Stimulated activated CD8-positive, alpha-beta memory T cell treated with anti-CD3 and anti-CD28 coated beads, Interleukin-7, amount 100 ng/mL, for 48 hours (primary cell): ENCODE measurements around the gene STK33.
A peak's percentile ranks its signal among the peaks of the same experiment; 100 is the strongest.

Experiments used
- DNase-seq, 2 donors: peaks; one replicate each; pipeline ENCODE4 v3.0.0-alpha.2; 2020; ENCODE audit warnings: low read depth in 1 of 2; ENCODE audit errors: extremely low read depth in 1 of 2

Gene STK33

DNA sequence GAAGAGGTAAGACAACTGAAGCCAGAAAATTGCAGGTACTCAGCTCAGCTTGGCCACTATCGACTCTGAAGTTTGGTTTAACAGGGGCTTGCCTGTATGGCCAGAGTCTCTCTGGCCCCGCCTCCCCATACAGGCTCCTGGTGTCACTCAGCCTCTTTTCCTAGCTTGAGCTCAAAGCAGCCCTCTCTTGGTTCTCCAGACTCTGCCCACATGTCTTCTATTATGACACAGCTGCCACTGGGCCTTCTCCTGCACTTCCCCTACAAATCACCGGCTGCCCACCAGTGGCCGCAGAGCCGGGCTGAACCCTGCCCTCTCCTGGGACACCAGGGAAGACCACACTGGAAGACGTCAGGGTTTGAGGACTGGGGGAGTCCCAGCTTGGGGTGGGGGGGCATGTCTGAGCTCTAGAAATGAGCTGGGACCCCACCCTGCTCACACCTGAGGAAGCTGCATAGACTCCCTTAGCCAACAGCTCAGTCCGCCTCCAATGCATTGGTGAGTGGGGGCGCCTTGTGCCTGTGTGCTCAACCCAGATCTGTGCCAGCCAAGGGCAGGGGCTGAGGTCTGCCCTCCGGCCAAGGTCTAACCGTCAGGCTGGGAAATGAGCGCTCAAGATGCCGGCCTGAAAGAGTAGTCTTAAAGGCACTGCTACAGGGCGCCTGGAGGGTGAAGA, 236.0 kb downstream of the STK33 start:
- no peak for DNase-seq

GRCh38 chr11:8357505-8357888, 236.5 kb downstream of the STK33 start:
- DNase-seq, result no peak

DNA sequence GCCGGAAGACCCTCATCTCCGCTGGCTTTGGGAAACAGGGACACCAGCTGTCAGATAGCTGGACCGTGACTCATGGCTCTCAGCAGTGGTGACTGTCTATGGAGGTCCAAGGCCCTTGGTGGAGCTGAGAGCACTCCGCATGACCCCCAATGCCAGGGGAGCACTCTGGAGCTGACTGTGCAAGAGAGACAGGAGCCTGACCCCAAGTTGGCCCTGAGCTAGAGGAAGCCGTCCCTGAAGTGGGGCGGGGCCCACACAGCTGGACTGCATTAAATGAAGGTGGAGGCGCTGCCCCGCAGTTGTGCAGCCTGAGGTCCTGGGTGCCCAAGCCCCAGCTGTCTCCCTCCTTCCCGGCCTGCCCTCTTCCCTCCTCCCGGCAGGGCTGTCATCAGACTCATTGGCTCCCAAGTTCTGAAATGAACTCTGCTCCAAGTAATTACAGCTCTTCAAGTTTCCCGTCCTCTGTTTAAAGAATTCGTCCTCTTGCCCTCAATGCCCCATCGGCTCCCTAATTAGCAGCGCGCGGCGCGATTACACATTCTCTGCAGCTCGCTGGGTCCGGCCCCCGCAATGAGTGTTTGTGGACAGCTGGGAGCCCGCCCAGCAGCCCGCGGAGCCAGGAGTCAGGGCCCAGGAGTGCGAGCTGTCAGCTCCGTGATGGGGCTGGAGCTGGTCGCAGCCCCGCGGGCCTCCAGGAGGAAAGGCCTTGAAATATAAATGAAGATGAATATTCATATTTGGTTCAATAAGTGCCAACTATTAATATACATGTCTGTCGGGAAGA, 237.1 kb downstream of the STK33 start:
- DNase-seq, result no peak

DNA sequence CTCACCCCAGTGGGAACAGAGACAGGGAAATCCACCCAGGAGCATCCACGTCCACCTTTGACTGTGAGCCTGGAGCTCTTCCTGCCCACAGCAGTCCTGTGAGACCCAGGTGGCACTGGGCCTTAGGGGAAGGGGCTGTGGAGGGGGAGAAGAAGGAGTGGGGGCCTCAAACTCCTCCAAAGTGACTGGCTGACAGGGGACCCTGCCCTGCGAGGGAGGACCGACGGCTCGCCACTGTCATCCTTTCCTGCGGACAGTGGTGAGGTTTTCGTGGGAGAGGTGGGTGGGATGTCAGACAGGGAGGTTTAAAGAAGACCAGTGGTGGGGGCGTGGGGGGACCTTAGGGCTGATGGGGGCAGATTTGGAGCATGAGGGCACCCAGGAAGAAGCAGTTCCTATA, 237.8 kb downstream of the STK33 start:
- no peak for DNase-seq

DNA sequence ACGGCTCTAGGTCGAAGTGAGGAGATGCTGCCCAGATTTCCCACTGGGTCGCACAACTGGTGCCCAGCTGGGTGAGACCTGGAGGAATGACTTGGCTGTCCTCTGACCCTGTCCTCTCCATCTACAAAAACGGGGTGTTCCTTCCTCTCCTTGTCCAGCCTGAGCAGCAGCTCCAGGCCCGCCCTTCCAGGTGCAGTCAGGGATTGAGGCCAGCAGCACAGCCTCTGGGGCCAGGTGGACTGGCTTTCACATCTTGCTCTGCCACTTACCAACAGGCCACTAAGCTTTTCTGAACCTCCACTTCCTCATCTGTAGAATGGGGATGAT, 238.6 kb downstream of the STK33 start:
- DNase-seq, result no peak

DNA sequence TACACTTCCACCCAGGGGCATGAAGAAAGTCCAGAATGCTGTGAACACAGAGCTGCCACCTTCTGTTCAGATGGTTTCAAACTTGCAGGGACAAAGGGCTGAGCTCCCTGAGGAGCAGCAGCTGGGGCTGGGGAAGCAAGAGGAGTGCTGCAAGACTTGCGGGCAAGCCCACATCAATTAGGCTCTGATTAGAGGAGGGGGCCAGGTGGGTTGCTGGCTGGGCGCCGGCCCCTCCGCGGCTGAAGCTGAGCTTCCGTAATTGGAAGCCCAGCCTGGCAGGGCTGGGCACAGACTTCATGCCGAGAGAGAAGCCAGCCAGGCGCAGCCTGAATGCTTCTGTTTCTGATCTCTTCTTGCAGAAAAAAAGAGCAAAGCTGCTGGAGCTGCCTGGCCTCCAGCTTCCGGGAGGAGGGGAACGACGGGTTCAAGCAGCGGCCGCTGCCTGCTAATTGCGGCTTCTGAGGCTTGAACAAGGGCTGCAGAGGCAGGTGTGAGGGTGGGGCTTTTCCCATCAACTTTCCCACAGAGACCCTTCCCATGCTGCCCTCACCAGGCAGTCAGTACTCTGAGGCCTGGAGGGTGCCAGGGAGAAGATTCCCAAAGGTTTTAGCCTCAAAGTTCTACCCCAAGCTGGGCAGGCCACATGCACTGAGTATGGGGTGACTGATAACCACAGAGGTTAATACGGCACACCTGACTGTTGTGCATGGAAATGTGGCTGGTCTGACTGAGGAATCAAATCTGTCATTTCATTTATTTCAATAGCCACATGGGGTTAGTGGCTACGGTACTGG, 239.2 kb downstream of the STK33 start:
- DNase-seq, result no peak

- DNase-seq, result no peak
Observed at GRCh38 chr11:8352876-8353505, 241.0 kb downstream of the STK33 start.

- DNase-seq, result no peak
Observed at GRCh38 chr11:8352103-8352875, 241.7 kb downstream of the STK33 start.

DNA sequence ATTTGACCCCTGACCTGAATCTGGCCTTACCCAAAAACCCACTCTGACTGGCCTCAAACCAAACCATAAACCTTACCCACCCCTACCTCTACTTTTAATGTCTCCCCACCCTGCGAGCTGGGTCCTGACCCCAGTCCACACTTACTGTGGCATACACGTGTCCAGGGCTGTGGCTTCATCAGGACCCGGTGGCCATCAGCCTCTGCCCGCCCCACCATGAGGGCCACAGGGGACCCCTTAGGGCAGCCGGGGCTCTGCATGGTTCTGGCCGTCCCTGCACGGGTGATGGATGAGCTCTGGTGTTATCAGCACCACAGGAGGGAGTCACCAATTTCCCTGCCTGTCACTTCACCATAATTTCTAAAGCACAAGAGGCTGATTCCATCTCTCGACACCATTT, 242.8 kb downstream of the STK33 start:
- no peak for DNase-seq

- DNase-seq, result no peak
Observed at GRCh38 chr11:8347978-8348377, 246.1 kb downstream of the STK33 start.

- DNase-seq, result no peak
Observed at GRCh38 chr11:8346157-8346755, 247.8 kb downstream of the STK33 start.

- no peak for DNase-seq
Observed at GRCh38 chr11:8345179-8345578, 248.8 kb downstream of the STK33 start.

- DNase-seq, result no peak
Observed at GRCh38 chr11:8344346-8344745, 249.7 kb downstream of the STK33 start.

DNA sequence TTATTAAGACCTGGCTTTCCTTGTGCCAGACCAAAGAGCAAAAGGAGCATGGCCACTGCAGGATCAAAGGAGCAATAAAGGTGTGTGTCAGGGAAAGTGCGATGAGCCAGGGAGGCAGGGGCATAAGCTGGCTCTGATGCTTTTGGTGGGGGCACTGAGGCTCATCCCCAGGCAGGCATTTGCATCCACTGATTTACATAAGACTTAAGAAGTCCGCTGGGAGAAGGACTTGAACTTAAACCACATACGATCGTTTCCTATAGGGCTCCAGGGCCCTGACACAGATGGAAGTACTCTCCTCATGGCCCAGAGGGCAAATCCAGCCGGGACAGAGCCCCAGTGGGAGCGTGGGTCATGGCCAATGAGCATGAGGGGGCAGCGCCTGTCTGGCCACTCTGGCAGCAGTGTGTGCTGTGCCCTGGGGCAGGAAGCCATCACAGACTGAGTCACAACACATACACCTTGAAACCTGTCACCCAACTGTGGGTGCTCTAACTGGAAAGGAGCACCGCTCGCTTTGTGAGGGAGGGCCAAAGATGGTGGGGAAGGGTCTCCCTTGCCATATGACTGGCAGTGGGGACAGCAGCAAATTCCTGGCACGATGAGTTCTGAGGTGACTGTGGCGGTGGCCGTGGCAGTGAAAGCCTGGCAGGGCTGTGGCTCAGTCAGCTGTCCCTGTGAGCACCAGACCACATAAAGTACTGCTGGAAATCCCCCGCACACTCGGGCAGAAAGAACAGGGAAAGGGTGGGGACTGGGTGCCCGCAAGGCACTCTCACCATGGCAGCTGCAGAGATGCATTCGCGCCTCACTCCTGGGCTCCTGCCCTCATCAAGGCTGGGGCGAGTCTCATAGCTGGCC, 251.0 kb downstream of the STK33 start:
- DNase-seq, result peak in 1 of 2 donors; percentile 13

DNA sequence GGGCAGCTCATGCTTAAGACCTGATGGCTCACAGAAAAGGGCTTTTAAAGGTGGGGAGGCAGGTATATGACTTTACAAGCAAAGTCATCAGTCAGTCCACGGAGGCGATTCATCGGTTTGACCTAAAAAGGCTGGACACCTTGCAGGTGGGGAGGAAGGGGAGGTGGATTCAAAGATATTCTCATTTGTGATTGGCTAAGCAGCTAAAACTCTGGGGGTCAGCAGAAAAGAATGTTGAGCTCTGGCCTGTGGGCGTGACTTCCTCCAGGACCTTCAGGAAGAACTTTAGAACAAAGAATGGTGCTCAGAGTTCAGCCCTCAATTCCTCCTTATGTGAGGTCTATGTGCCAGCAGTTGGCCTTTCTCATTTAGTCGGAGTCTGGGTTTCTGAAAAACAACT, 252.0 kb downstream of the STK33 start:
- no peak for DNase-seq
